GM10248 (cell line): ENCODE measurements around the gene DHX15.

Experiments used
- CTCF ChIA-PET: fragments of 300-600 bp; sonication (Branson Sonifier 250); formaldehyde crosslinking; extraction: SDS; loops from one replicate; lab custom pipeline; 2021; ENCODE audit warnings: antibody characterized with exemption; lab: Yijun Ruan, JAX
- POLR2A ChIA-PET: fragments of 350-650 bp; sonication (Branson Sonifier 250); formaldehyde crosslinking; extraction: SDS; loops from one replicate; lab custom pipeline; 2020; ENCODE audit warnings: antibody characterized with exemption; lab: Yijun Ruan, JAX
- DNase-seq: peaks from one replicate; pipeline ENCODE4 v3.0.0; 2012; ENCODE audit errors: extremely low spot score
- CTCF ChIP-seq: IDR thresholded peaks from 2 replicates; pipeline ENCODE4 v1.5.1; 2012; ENCODE audit warnings: mild to moderate bottlenecking, low read depth; ENCODE audit errors: extremely low read depth, missing control alignments, control extremely low read depth

The DHX15 gene

GRCh38 chr4:24615977-24616376, 31.6 kb upstream of the DHX15 start:
- DNase-seq = no peak
- CTCF ChIA-PET = no interaction called here
- POLR2A ChIA-PET = no interaction called here
- no peak for TF ChIP-seq CTCF

- TF ChIP-seq CTCF = no peak
- POLR2A ChIA-PET = no interaction called here
- no peak for DNase-seq
- CTCF ChIA-PET = no interaction called here
These were observed 30.5 kb upstream of the DHX15 start for GRCh38 chr4:24614881-24615280.

GRCh38 chr4:24613502-24613901, 29.1 kb upstream of the DHX15 start:
- no peak for DNase-seq
- ChIA-PET CTCF (no interaction called here), POLR2A (no interaction called here)
- TF ChIP-seq CTCF = no peak

- CTCF ChIA-PET = no interaction called here
These were observed 27.2 kb upstream of the DHX15 start for GRCh38 chr4:24611575-24611974.

GRCh38 chr4:24607334-24607733, 23.0 kb upstream of the DHX15 start:
- POLR2A ChIA-PET = no interaction called here
- CTCF ChIA-PET = no interaction called here
- no peak for DNase-seq
- no peak for TF ChIP-seq CTCF

More at GRCh38 chr4:24611575-24611974, 27.2 kb upstream of the DHX15 start:
- DNase-seq = no peak
- no peak for TF ChIP-seq CTCF
- POLR2A ChIA-PET = no interaction called here

- no peak for DNase-seq
These were observed 20.9 kb upstream of the DHX15 start for GRCh38 chr4:24605216-24605615.

More at GRCh38 chr4:24605216-24605615, 20.9 kb upstream of the DHX15 start:
- ChIA-PET CTCF (no interaction called here), POLR2A (no interaction called here)
- no peak for TF ChIP-seq CTCF
